NCI-H2196 treated with DMSO at 0.1 percent for 48 hours (cell line): Measurements from ENCODE around the gene APBA2.
"Not testable (repeated sequence)": the region's sequence is repeated elsewhere in the genome, so short reads cannot be mapped to it uniquely, and the experiment has no call there.

Experiments used
- DNase-seq: peaks from one replicate; lab custom pipeline; 2025; ENCODE audit not compliant: unreplicated experiment; lab: John Stamatoyannopoulos, UW

Gene APBA2

DNA sequence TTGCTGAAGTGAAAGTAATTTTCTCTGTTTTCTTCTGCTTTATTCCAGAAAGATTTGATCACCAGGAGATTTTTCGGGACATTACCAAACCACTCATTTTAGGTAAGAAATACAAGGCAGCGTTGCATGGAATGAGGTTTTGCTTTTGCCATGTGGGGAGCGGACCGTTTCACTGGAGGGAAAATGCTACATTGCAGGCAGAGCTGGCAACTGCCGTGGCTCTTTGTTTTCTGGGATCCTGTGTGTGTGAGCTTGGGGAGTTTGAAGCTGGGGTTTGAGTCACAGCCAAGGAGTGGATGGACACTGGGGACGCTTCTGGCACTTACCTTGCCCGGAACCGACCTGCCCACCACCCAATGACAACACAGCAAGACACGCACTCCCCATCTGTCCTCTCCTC lies 109.9 kb downstream of the APBA2 start:
- no peak for DNase-seq

DNA sequence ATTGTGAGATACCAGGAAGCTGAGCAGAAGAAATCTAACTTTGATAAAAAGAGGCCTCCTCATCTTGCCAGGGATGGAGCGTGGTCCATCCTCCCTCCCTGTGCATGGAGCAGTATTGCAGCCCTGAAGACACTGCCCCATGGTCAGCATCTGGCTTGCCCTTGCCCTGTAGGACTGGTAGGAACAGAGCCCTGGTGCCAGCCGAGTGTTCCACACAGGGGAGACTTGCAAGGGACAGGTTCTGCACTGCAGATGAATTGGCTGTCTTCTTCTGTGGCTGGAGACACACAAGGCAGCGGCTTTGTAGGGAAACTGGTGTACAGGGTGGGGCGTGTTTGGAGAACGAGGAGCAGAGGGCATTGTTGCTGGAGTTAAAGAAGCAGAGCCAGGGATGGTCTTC lies 110.5 kb downstream of the APBA2 start:
- no peak for DNase-seq

DNA sequence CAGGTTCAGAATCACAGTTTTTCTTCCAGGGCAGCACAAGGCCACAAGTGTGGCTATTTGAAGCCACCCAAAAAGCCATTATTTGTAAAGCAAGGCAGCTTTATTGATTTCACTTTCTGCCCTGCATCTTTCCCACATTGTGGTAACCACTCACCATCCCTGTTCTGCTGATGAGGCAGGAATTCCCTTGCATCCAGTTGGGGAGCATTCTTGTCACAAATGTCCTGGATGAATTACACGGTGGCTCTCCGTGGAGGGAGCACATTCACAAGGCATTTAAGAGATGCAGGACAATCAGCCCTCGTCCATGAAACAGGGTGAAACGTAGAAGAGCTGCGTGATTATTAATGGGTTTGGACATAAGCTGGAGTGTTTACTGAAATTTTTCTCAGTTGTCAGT lies 111.2 kb downstream of the APBA2 start:
- no peak for DNase-seq

DNA sequence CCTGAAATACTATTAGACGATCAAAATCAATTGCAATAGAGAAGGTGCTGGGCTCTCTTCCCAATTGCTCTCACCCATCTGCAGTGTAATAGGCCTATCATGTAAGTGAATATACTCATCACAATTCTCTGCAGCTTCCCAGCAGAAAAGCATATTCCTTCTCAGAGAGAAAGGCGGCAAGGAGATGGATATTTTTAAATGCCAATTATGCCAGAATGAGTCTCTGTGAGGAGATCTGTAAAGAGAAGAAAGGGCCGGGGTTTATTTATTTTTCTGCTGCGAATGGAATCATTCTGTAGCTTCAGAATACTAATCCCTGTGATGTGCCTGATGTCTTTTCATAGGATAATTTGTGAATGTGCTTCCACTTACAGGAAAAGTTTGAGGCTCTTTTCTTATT lies 112.0 kb downstream of the APBA2 start:
- no peak for DNase-seq

DNA sequence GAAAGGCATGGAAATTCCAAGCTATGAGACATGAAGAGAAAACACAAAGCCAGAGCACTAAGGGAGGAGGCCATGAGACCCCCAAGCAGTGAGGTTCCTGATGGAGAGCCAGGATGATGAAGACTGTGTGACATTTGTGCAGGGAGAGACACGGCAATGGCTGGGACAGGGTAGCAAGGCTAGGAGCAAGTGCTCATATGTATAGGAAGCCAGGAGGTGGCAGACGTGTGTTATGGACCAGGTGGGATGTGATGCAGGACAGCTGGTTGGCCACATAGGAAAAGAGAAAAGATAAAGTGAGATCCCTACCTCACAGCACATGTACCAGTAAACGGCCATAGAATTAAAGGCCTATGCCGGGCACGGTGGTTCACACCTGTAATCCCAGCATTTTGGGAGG lies 112.7 kb downstream of the APBA2 start:
- no peak for DNase-seq

DNA sequence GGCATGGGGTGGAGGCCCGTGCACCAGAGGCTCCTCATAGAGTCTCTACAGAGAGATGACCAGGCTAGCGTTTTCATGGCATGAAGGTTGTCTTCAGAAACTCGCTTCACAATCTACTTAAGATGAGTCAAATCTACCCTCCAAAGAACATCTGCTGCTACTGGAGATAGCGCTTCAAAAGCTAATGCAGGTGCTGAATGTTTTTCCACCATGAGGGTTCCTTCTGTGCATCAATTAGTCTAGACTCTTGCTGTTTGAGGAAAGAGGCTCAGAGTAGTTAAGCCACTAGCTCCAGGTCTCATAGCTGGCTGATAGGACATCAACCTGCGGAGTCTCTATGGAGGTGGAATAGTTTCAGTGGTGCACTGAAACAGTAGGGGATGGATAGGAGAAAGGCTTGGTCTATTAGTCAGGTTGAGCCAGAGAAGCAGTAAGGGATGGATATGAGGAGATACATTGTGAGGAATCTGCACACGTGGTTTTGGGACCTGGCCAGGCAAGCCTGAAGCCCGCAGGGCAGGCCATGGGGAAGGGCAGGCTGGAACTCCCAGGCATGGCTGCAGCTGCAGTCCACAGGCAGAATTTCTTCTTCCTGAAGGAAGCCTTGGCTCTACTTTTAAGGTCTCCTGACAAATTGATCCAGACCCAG lies 117.5 kb downstream of the APBA2 start:
- DNase-seq = no peak

DNA sequence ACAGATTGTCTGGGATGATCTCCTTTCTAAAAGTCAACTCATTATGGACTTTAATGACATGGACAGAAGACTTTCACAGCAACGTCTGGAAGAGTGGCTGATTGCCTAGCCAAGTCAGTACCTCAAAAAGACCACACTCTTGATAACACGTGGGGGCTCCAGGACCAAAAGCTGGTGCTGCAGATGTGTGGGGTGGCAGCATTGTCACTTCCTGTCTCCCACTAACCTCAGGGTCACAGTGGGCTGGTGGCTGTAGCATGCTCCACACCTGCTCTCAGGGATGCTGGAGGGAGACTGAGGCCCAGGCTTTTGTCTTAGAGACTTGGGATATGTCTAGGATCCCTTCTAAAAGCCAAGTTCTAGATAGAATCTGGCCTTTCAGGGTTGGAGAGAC lies 118.1 kb downstream of the APBA2 start:
- DNase-seq = no peak

DNA sequence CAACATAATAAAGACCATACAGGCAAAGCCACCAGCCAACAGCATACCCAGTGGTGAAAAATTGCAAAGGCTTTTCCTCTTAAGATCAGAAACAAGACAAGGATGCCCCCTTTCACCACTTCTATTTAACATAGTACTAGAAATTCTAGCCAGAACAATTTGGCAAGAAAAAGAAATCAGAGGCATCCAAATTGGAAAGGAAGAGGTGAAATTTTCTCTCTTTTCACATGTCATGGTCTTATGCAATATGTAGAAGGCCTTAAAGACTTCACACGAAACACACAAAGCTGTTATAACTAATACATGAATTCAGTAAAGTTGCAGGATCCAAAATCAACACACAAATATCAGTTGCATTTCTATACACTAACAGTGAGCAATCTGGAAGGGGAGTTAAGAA lies 120.2 kb downstream of the APBA2 start:
- DNase-seq = no peak

DNA sequence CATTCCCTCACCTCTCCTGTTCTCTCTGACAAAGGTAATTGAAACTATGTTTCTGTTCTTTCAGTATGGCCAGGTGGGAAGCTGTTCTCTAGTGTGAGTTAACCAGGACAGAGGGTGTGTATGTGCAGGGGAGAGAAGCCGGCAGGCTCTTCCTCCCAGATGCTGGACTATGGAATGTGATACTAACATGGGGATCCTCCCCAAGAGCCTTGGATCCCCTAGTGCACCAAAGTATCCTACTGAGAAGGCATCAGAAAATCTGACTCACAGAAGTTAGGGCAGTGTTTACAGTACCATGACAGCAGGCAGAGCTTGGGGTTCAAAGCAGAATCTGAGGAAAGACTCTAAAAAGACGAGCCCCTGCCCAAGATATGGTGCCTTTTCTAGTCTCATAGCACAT lies 123.1 kb downstream of the APBA2 start:
- DNase-seq = no peak

DNA sequence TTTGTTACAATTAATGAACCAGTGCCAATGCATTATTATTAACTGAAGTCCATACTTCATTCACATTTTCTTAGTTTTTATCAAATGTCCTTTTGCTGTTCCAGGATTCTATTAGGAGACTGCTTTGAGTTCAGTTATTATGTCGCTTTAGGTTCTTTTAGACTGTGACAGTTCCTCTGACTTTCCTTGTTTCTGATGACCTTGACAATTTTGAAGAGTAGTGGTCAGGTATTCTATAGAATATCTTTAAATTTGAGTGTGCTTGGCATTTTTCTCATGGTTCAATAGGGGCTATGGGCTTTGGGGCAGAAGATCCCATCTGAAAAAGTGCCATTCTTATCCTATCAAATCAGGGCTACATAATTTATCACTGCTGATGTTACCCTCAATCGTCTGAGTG lies 126.3 kb downstream of the APBA2 start:
- DNase-seq = no peak

DNA sequence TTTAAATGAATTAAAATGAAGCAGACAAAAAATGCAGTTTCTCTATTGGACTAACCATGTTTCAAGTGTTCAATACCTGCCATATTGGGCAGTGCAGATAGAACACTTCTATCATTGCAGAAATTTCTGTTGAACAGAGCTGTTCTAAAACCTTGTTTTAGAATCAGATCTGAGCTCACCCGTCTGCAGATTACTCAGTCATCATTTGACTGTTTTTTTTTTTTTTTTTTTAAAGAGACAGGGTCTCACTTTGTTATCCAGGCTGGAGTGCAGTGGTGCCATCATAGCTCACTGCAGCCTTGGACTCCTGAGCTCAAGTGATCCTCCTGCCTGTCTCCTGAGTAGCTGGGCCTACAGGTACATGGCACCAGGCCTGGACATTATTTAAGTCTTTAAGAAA lies 128.7 kb downstream of the APBA2 start:
- DNase-seq = no peak

DNA sequence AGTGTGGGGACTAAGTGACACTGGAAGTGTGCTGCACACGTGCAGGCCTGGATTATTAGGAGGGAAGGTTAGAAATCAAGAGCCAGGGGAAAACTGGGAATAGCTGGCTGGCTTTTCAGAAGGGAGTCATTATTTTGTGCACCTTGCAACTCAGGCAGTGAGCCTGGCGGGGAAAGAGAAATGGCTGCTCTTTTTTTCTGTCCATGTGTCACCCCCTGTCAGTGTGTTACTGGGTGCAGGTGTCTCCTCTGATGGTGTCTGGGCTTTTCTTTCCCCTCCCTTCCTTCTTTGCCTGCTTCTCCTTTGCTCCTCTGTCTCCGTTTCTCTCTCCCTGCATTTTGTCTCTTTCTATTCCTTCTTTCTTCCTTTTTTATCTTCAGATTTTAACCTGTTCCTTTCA lies 130.7 kb downstream of the APBA2 start:
- no peak for DNase-seq

DNA sequence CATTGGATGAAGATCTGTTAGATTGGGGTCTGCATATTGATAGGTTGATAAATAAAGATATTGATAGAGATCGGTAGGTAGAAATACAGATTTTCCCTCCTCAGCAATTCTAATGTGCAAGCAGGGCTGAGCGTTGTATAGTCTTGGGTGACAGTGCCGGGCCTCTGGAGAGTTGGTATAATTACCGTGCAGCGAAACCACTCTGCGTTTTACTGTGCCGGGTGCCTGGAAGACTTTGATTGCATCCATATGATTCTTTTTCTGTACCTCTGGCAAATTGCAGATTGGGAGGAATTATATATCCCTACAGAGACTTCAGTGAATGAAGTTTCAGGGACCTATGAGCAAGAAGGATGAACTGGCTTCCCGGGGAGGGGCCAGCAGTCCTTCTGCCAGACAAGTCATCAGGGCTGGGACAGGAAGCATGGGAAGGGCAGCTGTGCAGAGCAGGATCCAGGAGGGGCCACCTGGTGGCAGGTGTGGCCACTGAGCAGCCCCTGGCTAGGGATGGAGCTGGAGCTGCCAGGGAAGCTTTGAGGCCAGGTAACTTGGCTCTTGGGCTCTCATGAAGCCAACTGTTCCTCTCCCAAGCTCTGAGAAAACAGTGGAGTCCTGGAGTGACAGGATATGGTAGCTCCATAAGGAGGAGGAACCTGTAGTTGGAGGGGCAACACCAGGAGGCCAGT lies 132.5 kb downstream of the APBA2 start:
- no peak for DNase-seq

DNA sequence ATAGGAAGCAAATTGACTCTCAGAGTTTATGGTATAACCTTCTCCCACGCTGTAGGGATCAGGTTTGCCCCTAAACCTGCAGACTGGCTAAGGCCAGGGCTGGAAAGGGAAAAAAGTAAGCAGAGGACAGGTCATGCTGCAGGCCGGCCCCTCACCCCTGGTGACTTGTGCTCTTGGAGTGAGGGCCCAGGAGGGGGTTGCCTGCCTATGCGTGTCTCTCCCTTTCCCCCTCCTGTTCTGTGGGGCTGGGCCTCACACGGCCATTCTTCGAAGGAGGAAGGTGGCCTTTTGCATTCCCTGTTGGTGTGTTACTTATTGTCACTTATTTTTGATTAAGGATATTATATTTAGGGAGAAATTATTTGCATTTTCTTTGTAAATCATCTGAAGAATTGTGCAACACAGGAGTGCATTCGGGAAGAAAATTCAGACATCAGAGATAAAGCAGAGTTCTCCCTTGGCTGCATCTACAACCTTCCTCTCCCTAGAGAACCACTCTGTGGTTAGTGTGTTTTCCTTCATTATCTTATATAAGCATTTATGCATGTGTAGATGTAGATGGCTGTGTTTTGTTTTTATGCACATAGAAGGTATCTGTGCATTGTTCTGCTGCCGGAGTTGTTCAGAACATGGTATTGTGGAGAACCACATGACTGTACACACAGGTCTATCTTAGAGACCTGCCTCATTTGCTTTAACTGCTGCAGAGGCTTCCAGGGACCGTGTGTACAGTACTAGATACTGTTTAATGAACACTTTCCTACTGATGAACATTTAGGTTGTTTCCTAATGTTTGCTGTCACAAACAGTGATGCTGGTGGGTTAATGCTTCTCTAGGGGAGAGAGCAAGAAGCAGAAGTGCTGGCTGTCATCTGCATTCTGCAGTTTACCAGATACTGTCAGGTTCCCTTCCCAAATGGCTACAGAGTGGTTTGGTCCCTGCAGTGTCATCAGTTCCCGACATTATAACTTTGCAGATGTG lies 133.5 kb downstream of the APBA2 start:
- DNase-seq = no peak

DNA sequence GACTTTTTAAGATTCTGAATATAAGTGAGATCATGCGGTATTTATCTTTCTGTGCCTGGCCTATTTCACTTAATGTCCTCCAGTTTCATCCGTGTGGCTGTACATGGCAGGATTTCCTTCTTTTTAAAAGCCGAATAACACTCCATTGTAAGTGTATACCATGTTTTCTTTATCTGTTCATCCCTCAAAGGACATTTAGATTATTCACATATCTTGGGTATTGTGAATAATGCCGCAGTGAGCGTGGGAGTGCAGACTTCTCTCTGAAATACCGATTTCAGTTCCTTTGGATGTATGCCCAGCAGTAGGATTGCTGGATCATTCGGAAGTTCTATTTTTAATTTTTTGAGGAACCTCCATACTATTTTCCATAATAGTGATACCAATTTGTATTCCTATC lies 136.1 kb downstream of the APBA2 start:
- DNase-seq = no peak

DNA sequence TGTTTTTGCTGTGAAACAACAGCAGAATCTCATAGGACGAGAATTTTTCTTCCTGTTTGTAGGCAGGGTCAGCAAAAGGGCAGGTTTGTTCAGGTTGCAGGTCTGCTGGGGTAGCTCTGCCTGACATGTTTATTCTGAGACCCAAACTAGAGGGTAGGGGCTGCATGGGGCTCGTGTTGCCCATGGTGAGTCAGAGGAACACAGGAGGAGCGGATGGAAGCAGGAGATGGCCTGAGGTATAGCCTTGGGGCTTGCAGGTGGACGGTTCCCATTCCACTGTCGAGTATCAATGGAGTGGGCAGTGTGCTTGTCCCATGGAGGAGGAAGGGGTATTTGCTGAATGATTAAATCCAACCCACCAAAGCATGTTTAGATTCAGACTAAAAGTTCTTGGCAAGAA lies 138.9 kb downstream of the APBA2 start:
- no peak for DNase-seq

DNA sequence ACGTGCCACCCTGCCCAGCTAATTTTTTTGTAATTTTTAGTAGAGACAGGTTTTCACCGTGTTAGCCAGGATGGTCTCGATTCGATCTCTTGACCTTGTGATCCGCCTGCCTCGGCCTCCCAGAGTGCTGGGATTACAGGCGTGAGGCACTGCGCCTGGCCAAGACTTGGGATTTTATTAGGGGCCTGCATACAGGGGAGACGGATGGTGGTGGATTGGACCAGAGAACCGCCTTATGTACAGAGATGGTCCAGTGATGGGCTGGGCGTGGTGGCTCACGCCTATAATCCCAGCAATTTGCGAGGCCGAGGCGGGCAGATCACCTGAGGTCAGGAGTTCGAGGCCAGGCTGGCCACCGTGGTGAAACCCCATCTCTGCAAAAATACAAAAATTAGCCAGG lies 139.6 kb downstream of the APBA2 start:
- DNase-seq = not testable (repeated sequence)

DNA sequence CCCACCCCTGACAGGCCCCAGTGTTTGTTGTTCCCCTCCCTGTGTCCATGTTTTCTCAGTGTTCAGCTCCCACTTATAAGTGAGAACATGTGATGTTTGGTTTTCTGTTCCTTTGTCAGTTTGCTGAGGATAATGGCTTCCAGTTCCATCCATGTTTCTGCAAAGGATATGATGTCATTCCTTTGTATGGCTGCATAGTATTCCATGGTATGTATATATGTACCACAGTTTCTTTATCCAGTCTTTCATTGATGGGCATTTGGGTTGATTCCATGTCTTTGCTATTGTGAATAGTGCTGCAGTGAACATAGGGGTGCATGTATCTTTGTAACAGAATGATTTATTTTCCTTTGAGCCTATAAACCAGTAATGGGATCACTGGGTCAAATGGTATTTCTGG lies 142.4 kb downstream of the APBA2 start:
- DNase-seq = not testable (repeated sequence)

DNA sequence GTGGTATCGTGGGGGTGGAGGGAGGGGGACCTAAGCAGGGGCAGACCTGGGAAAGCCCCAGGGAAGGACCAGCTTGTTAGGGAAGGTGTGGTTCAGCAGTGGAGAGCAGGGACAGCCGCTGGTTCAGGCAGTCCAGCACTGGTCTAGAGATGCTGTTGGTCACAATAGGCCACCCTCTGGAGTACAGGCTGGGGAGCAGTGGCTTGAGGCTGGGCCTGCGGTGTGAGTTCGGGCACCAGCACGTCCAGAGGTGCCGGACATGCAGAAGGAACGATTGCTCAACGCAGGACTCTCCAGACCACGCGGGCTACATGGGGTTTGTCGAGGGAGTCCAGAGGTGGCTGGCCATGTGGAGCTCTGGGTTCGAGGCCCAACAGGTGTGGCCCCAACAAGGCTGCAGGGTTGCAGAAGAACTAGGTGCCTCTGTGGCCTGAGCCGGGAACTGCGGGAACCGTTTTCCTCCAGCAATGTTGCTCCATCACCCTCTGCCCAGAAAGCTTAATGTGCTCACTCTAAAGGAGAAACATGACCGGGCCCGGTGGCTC lies 143.9 kb downstream of the APBA2 start:
- DNase-seq = no peak

DNA sequence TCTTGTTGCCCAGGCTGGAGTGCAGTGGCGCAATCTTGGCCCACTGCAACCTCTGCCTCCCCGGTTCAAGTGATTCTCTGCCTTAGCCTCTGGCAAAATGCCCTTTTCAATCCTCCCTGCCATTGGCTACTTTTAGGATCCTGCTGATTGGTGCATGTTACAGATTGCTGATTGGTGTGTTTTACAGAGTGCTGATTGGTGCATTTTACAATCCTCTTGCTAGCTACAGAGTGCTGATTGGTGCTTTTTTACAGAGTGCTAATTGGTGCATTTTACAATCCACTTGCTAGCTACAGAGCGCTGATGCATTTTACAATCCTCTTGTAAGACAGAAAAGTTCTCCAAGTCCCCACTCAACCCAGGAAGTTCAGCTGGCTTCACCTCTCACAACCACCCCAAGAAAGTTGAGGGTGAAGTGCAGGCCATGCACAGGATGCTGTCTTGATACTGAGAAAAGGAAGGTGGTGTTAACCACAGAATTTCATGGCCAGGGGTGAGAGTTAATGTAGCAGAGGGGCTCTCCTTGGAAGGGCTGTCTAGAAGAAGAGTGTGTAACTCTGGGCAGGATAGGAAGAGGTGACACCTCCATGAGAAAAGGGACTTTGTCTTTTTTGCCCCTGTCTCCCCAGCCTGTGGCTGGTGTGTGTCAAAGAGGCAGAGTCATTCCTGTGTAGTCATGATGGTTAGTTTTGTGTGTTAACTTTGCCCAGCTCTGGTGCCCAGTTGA lies 145.9 kb downstream of the APBA2 start:
- DNase-seq = no peak

DNA sequence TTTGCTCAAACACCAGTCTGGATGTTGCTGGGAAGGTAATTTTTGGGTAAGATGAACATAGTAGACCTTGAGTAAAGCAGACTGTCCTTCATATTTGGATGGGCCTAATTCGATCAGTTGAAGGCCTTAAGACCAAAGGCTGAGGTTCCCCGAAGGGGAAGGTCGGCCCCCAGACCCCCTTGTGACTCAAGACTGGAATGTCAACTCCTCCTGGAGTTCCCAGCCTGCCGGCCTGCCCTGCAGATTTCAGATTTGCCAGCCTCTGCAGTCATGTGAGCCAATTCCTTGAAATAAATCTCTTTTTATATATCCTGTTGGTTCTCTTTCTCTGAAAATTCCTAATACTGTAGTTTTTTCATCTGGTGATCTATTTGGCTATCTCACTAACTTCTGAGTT lies 146.5 kb downstream of the APBA2 start:
- no peak for DNase-seq
